Measurements from ENCODE around the gene TCF23. TPM values are rescaled to one million over a fixed set of nuclear protein-coding genes. Genes with fewer than 3 reads are reported as not detected.

The TCF23 gene
- total RNA-seq, 1 experiment from 2014 or later = 0.13 TPM

DNA sequence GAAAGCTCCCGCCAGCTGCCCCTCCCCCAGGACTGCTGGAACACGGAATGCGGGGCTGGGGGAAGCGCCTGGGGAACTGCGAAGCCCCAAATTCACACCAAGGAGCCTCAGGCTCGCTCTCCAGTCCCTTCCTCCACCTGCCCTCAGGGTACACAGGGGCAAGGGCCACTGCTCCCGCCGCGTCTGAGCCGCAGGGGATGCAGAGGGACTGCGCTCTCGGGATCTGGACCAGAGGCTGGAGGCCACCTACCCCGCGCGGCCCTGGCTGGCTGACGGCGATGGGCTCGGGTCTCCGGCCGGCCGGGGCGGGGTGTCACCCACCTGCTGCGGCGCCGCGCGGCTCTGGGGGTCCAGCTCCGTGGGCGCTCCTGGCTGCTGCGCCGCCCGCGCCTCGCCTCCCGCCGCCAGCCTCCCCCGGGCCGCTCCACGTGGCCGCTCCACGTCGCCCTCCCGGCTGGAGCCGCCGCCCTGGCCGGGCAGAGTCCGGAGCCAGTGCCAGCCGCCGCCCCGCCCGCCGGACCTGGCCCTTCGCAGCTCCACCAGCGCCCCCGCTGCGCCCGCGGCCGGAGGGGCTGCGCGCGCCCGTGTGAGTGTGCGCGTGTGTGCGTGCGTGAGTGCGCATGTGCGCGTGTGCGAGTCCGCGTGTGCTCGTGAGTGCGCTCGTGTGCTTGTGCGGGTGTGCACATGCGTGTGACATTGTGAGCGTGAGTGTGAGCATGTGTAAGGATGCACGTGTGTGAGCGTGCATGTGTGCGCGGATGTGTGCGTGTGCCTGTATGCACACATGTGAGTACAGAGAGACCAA lies 30.1 kb upstream of the TCF23 start, which contains the start of gene CGREF1 (continued):
- TF ChIP-seq, protein P1, sequence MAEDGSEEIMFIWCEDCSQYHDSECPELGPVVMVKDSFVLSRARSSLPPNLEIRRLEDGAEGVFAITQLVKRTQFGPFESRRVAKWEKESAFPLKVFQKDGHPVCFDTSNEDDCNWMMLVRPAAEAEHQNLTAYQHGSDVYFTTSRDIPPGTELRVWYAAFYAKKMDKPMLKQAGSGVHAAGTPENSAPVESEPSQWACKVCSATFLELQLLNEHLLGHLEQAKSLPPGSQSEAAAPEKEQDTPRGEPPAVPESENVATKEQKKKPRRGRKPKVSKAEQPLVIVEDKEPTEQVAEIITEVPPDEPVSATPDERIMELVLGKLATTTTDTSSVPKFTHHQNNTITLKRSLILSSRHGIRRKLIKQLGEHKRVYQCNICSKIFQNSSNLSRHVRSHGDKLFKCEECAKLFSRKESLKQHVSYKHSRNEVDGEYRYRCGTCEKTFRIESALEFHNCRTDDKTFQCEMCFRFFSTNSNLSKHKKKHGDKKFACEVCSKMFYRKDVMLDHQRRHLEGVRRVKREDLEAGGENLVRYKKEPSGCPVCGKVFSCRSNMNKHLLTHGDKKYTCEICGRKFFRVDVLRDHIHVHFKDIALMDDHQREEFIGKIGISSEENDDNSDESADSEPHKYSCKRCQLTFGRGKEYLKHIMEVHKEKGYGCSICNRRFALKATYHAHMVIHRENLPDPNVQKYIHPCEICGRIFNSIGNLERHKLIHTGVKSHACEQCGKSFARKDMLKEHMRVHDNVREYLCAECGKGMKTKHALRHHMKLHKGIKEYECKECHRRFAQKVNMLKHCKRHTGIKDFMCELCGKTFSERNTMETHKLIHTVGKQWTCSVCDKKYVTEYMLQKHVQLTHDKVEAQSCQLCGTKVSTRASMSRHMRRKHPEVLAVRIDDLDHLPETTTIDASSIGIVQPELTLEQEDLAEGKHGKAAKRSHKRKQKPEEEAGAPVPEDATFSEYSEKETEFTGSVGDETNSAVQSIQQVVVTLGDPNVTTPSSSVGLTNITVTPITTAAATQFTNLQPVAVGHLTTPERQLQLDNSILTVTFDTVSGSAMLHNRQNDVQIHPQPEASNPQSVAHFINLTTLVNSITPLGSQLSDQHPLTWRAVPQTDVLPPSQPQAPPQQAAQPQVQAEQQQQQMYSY (CRISPR knock-in tag; IDR thresholded peaks at IDR 0.05) = no peak
- TF ChIP-seq TEAD4 (CRISPR knock-in tag; IDR thresholded peaks at IDR 0.05) (no peak), CREM (CRISPR knock-in tag; IDR thresholded peaks at IDR 0.05) (0 out of 2 replicates have a peak, but pooled peaks have one; percentile 50), ZNF396 (CRISPR knock-in tag; IDR thresholded peaks at IDR 0.05; ENCODE audit: borderline replicate concordance) (no peak), NFATC4 (CRISPR knock-in tag; IDR thresholded peaks at IDR 0.05) (no peak), TCF7 (CRISPR knock-in tag; IDR thresholded peaks at IDR 0.05; ENCODE audit: low read depth) (peak; percentile 81; the same call in 1 of the 2 replicates), FOXJ3 (CRISPR knock-in tag; IDR thresholded peaks at IDR 0.05; ENCODE audit: borderline replicate concordance) (no peak), NFYB (CRISPR knock-in tag; conservative IDR thresholded peaks at IDR 0.05; ENCODE audit: low read depth) (no peak), GABPB1 (CRISPR knock-in tag; IDR thresholded peaks at IDR 0.05) (no peak), FOXP1 (CRISPR knock-in tag; IDR thresholded peaks at IDR 0.05; ENCODE audit: borderline replicate concordance) (peak; percentile 76; the same call in 1 of the 2 replicates), ZNF219 (CRISPR knock-in tag; IDR thresholded peaks at IDR 0.05; ENCODE audit: borderline replicate concordance) (no peak), TEAD1 (CRISPR knock-in tag; IDR thresholded peaks at IDR 0.05) (no peak), MXD4 (CRISPR knock-in tag; IDR thresholded peaks at IDR 0.05; ENCODE audit: borderline replicate concordance) (no peak), EMX1 (CRISPR knock-in tag; IDR thresholded peaks at IDR 0.05) (no peak), ZNF232 (CRISPR knock-in tag; IDR thresholded peaks at IDR 0.05) (no peak), ZNF138 (CRISPR knock-in tag; conservative IDR thresholded peaks at IDR 0.05) (peak; percentile 42; the same call in 1 of the 2 replicates), TP53 (CRISPR knock-in tag; IDR thresholded peaks at IDR 0.05) (peak; percentile 78), ZNF423 (CRISPR knock-in tag; IDR thresholded peaks at IDR 0.05) (no peak)
- TF ChIP-seq, protein P2, sequence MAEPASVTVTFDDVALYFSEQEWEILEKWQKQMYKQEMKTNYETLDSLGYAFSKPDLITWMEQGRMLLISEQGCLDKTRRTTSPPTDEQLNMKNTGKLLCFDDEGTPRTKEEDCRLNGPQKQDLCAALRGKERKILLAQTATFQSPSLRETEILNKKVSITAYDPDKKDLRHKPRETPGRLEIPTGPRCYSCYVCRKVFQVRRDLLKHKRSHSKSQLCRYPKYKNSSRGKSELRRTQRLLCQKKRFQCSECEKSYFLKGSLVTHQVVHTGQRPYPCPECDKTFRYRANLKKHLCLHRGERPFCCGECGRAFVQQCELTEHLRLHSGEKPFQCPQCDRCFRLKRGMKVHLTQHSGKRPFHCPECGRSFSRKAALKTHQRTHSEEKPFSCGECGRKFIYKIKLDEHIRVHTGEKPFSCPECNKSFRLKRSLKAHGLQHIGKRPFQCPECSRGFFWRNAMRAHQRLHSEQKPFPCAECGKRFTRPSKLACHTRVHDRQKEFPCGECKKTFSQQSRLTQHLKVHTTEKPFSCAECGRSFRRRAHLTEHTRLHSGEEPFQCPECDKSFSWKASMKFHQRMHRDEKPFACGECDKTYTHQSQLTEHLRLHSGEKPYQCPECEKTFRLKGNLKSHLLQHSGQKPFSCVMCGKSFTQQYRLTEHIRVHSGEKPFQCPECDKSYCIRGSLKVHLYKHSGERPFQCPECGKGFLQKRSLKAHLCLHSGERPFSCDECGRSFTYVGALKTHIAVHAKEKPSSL (CRISPR knock-in tag; conservative IDR thresholded peaks at IDR 0.05) = no peak
- TF ChIP-seq, protein P3, sequence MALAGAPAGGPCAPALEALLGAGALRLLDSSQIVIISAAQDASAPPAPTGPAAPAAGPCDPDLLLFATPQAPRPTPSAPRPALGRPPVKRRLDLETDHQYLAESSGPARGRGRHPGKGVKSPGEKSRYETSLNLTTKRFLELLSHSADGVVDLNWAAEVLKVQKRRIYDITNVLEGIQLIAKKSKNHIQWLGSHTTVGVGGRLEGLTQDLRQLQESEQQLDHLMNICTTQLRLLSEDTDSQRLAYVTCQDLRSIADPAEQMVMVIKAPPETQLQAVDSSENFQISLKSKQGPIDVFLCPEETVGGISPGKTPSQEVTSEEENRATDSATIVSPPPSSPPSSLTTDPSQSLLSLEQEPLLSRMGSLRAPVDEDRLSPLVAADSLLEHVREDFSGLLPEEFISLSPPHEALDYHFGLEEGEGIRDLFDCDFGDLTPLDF (CRISPR knock-in tag; IDR thresholded peaks at IDR 0.05) = no peak
- TF ChIP-seq, protein P4, sequence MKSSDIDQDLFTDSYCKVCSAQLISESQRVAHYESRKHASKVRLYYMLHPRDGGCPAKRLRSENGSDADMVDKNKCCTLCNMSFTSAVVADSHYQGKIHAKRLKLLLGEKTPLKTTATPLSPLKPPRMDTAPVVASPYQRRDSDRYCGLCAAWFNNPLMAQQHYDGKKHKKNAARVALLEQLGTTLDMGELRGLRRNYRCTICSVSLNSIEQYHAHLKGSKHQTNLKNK (CRISPR knock-in tag; IDR thresholded peaks at IDR 0.05) = no peak
- TF ChIP-seq, protein P5, sequence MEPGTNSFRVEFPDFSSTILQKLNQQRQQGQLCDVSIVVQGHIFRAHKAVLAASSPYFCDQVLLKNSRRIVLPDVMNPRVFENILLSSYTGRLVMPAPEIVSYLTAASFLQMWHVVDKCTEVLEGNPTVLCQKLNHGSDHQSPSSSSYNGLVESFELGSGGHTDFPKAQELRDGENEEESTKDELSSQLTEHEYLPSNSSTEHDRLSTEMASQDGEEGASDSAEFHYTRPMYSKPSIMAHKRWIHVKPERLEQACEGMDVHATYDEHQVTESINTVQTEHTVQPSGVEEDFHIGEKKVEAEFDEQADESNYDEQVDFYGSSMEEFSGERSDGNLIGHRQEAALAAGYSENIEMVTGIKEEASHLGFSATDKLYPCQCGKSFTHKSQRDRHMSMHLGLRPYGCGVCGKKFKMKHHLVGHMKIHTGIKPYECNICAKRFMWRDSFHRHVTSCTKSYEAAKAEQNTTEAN (CRISPR knock-in tag; IDR thresholded peaks at IDR 0.05) = peak; percentile 99
- TF ChIP-seq, protein P6, sequence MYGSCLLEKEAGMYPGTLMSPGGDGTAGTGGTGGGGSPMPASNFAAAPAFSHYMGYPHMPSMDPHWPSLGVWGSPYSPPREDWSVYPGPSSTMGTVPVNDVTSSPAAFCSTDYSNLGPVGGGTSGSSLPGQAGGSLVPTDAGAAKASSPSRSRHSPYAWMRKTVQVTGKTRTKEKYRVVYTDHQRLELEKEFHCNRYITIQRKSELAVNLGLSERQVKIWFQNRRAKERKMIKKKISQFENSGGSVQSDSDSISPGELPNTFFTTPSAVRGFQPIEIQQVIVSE (CRISPR knock-in tag; IDR thresholded peaks at IDR 0.05; ENCODE audit: borderline replicate concordance) = no peak
- TF ChIP-seq, protein P7, sequence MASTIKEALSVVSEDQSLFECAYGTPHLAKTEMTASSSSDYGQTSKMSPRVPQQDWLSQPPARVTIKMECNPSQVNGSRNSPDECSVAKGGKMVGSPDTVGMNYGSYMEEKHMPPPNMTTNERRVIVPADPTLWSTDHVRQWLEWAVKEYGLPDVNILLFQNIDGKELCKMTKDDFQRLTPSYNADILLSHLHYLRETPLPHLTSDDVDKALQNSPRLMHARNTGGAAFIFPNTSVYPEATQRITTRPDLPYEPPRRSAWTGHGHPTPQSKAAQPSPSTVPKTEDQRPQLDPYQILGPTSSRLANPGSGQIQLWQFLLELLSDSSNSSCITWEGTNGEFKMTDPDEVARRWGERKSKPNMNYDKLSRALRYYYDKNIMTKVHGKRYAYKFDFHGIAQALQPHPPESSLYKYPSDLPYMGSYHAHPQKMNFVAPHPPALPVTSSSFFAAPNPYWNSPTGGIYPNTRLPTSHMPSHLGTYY (CRISPR knock-in tag; IDR thresholded peaks at IDR 0.05) = no peak
- TF ChIP-seq, protein P8, sequence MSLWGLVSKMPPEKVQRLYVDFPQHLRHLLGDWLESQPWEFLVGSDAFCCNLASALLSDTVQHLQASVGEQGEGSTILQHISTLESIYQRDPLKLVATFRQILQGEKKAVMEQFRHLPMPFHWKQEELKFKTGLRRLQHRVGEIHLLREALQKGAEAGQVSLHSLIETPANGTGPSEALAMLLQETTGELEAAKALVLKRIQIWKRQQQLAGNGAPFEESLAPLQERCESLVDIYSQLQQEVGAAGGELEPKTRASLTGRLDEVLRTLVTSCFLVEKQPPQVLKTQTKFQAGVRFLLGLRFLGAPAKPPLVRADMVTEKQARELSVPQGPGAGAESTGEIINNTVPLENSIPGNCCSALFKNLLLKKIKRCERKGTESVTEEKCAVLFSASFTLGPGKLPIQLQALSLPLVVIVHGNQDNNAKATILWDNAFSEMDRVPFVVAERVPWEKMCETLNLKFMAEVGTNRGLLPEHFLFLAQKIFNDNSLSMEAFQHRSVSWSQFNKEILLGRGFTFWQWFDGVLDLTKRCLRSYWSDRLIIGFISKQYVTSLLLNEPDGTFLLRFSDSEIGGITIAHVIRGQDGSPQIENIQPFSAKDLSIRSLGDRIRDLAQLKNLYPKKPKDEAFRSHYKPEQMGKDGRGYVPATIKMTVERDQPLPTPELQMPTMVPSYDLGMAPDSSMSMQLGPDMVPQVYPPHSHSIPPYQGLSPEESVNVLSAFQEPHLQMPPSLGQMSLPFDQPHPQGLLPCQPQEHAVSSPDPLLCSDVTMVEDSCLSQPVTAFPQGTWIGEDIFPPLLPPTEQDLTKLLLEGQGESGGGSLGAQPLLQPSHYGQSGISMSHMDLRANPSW (CRISPR knock-in tag; conservative IDR thresholded peaks at IDR 0.05; ENCODE audit: low read depth) = peak; percentile 87; the same call in 1 of the 2 replicates
